H9 (cell line): Measurements from ENCODE around the gene RALA. TPM values are rescaled to one million over a fixed set of nuclear protein-coding genes. Genes with fewer than 3 reads are reported as not detected.

Experiments
- DNase-seq: peaks from one replicate; pipeline ENCODE4 v3.0.0-alpha.2; 2017
- H2AFZ ChIP-seq: one replicate; pipeline ENCODE4 v1.6.1; 2013; ENCODE audit warnings: mild to moderate bottlenecking, low read length, control low read depth, moderate library complexity
- H2AK5ac ChIP-seq: 2 replicates; pipeline ENCODE4 v1.6.1; 2013; ENCODE audit warnings: low read length, control low read depth, mixed read lengths; ENCODE audit not compliant: insufficient read length
- H2BK120ac ChIP-seq: one replicate; pipeline ENCODE4 v1.6.1; 2013; ENCODE audit warnings: low read depth, mild to moderate bottlenecking, low read length, control low read depth, inconsistent platforms; ENCODE audit not compliant: poor library complexity, severe bottlenecking
- H2BK12ac ChIP-seq: 2 replicates; pipeline ENCODE4 v1.6.1; 2013; ENCODE audit warnings: low read length, control low read depth, mixed read lengths, low read depth; ENCODE audit not compliant: insufficient read length
- H2BK15ac ChIP-seq: 2 replicates; pipeline ENCODE4 v1.6.1; 2013; ENCODE audit warnings: low read depth, low read length, control low read depth
- H2BK20ac ChIP-seq: one replicate; pipeline ENCODE4 v1.6.1; 2013; ENCODE audit warnings: low read depth, mild to moderate bottlenecking, low read length, control low read depth, inconsistent platforms; ENCODE audit not compliant: poor library complexity, severe bottlenecking
- H2BK5ac ChIP-seq: 2 replicates; pipeline ENCODE4 v1.6.1; 2013; ENCODE audit warnings: low read length, control low read depth, mixed read lengths; ENCODE audit not compliant: insufficient read length
- H3K14ac ChIP-seq: 2 replicates; pipeline ENCODE4 v1.6.1; 2013; ENCODE audit warnings: low read length, control low read depth; ENCODE audit not compliant: insufficient read depth
- H3K18ac ChIP-seq: 2 replicates; pipeline ENCODE4 v1.6.1; 2013; ENCODE audit warnings: low read depth, mild to moderate bottlenecking, mixed read lengths, low read length, control low read depth; ENCODE audit not compliant: insufficient read length
- H3K23ac ChIP-seq: 2 replicates; pipeline ENCODE4 v1.6.1; 2013; ENCODE audit warnings: low read length, control low read depth, mixed read lengths, low read depth; ENCODE audit not compliant: insufficient read length
- H3K23me2 ChIP-seq: 2 replicates; pipeline ENCODE4 v1.6.1; 2013; ENCODE audit warnings: low read depth, mild to moderate bottlenecking, mixed read lengths, low read length, control low read depth; ENCODE audit not compliant: insufficient read length, poor library complexity, severe bottlenecking
- H3K27ac ChIP-seq: 2 replicates; pipeline ENCODE4 v1.5.1; 2013; ENCODE audit warnings: low read length, control low read depth, mixed read lengths, low read depth; ENCODE audit not compliant: insufficient read length
- H3K27me3 ChIP-seq: 2 replicates; pipeline ENCODE4 v1.6.1; 2013; ENCODE audit warnings: low read length, control low read depth, inconsistent platforms; ENCODE audit not compliant: insufficient read depth
- H3K4ac ChIP-seq: 2 replicates; pipeline ENCODE4 v1.6.1; 2013; ENCODE audit warnings: low read depth, mild to moderate bottlenecking, control low read depth, inconsistent platforms, low read length, moderate library complexity
- H3K4me1 ChIP-seq: 2 replicates; pipeline ENCODE4 v1.6.1; 2013; ENCODE audit warnings: low read length, control low read depth, inconsistent platforms; ENCODE audit not compliant: insufficient read depth
- H3K4me2 ChIP-seq: 2 replicates; pipeline ENCODE4 v1.6.1; 2013; ENCODE audit warnings: low read length, control low read depth, mixed read lengths; ENCODE audit not compliant: insufficient read length, insufficient read depth
- H3K56ac ChIP-seq: 2 replicates; pipeline ENCODE4 v1.6.1; 2013; ENCODE audit warnings: low read depth, mild to moderate bottlenecking, mixed read lengths, low read length, control low read depth; ENCODE audit not compliant: insufficient read length
- H3K79me1 ChIP-seq: 2 replicates; pipeline ENCODE4 v1.6.1; 2013; ENCODE audit warnings: low read depth, mild to moderate bottlenecking, moderate library complexity, low read length, control low read depth, inconsistent platforms; ENCODE audit not compliant: insufficient read depth, poor library complexity, severe bottlenecking
- H3K79me2 ChIP-seq: 2 replicates; pipeline ENCODE4 v1.6.1; 2013; ENCODE audit warnings: low read length, control low read depth, inconsistent platforms; ENCODE audit not compliant: insufficient read depth
- H3K9ac ChIP-seq: 2 replicates; pipeline ENCODE4 v1.6.1; 2013; ENCODE audit warnings: low read length, control low read depth, mixed read lengths; ENCODE audit not compliant: insufficient read length; ENCODE audit errors: extremely low read depth
- H3K9me3 ChIP-seq: one replicate; pipeline ENCODE4 v1.6.1; 2013; ENCODE audit warnings: low read depth, low read length, inconsistent platforms; ENCODE audit not compliant: control insufficient read depth
- H3T11ph ChIP-seq: one replicate; pipeline ENCODE4 v1.6.1; 2013; ENCODE audit warnings: mild to moderate bottlenecking, low read length, control low read depth, inconsistent platforms
- H4K20me1 ChIP-seq: one replicate; pipeline ENCODE4 v1.6.1; 2013; ENCODE audit not compliant: control insufficient read depth, insufficient read length, insufficient read depth
- H4K5ac ChIP-seq: 2 replicates; pipeline ENCODE4 v1.6.1; 2013; ENCODE audit warnings: low read depth, mild to moderate bottlenecking, mixed read lengths, low read length, control low read depth; ENCODE audit not compliant: insufficient read length
- H4K8ac ChIP-seq: replicated peaks from 2 replicates; pipeline ENCODE4 v1.6.1; 2013; ENCODE audit warnings: low read length, control low read depth, mixed read lengths, low read depth; ENCODE audit not compliant: insufficient read length
- H4K91ac ChIP-seq: 2 replicates; pipeline ENCODE4 v1.6.1; 2013; ENCODE audit warnings: low read depth, mild to moderate bottlenecking, moderate library complexity, mixed read lengths, low read length, control low read depth; ENCODE audit not compliant: insufficient read length
- H3K27ac Mint-ChIP-seq, 3 experiments: 2 replicates in 2 of 3; 3 replicates in 1 of 3; pipeline ENCODE4 v1.8.0; 2020 to 2021; ENCODE audit warnings: mixed read lengths in 3 of 3, mild to moderate bottlenecking in 1 of 3, moderate library complexity in 1 of 3
- H3K27me3 Mint-ChIP-seq: 2 replicates; pipeline ENCODE4 v1.8.0; 2021; ENCODE audit warnings: low read depth, mild to moderate bottlenecking, moderate library complexity, mixed read lengths
- H3K36me3 Mint-ChIP-seq, 3 experiments: 2 replicates in 2 of 3; 3 replicates in 1 of 3; pipeline ENCODE4 v1.8.0; 2020 to 2021; ENCODE audit warnings: low read depth in 3 of 3, mixed read lengths in 3 of 3; ENCODE audit not compliant: insufficient read depth in 1 of 3
- H3K4me1 Mint-ChIP-seq, 2 experiments: 2 replicates each; pipeline ENCODE4 v1.8.0; 2020; ENCODE audit warnings: mixed read lengths in 2 of 2
- H3K4me3 Mint-ChIP-seq, 2 experiments: 2 replicates in 1 of 2; 3 replicates in 1 of 2; pipeline ENCODE4 v1.8.0; 2020 to 2021; ENCODE audit warnings: mild to moderate bottlenecking in 2 of 2, mixed read lengths in 2 of 2, moderate library complexity in 1 of 2
- H3K9me3 Mint-ChIP-seq, 2 experiments: 2 replicates in 1 of 2; 3 replicates in 1 of 2; pipeline ENCODE4 v1.8.0; 2020; ENCODE audit warnings: mild to moderate bottlenecking in 2 of 2, mixed read lengths in 2 of 2, moderate library complexity in 1 of 2
- WGBS: extraction: QIAGEN DNeasy Blood & Tissue Kit; methylation state at CpG from one replicate; pipeline ENCODE4 v1.1.7; 2013; ENCODE audit warnings: missing lambda C conversion rate, low lambda C conversion rate, mixed read lengths; ENCODE audit not compliant: insufficient read length; ENCODE audit errors: extremely low coverage; 5-methylcytosine and 5-hydroxymethylcytosine counted together
- total RNA-seq: library from RNA; stranded (reverse); gene quantifications from 2 replicates; pipeline ENCODE4 v1.2.1, GENCODE V29; 2021
- TF ChIP-seq, protein P1 (sequence below): fragments of 200-600 bp; sonication (generic); conservative IDR thresholded peaks from 3 replicates; pipeline ENCODE4 v1.8.0; 2021; ENCODE audit warnings: antibody characterized with exemption, mild to moderate bottlenecking

Gene RALA
- total RNA-seq, 1 experiment from 2014 or later, result 57.5 TPM

DNA sequence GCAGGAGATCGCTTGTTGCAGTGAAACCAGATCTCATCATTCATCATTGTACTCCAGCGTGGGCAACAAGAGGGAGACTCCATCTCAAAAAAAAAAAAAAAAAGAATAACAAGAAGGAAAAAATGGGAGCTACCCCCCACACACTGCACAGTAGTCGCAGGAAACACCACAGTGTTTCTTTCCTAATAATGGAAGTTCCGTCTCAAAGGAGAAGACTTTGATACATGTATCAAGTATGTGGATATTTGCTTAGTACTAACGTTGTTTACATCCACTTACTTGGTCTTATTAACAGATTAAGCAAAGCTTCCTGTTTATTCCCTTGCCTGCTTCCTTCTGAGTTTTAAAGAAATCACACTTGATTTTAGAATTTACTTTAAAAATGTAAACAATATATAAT, 35.0 kb upstream of the RALA start:
- no peaks in the 10 kb centered on the region for H3K27me3 Mint-ChIP-seq
- Histone ChIP-seq H3K23ac (no peak overlapping the region), H2BK5ac (no peak overlapping the region), H3K56ac (no peak overlapping the region), H4K91ac (no peak overlapping the region), H3K23me2 (no peaks in the 10 kb centered on the region), H3K9me3 (no peaks in the 10 kb centered on the region), H3K4ac (no peak overlapping the region), H2AK5ac (no peak overlapping the region), H3K14ac (no peak overlapping the region), H2BK20ac (no peak overlapping the region), H3K4me1 (no peaks in the 10 kb centered on the region; the same call in 1 of the 2 replicates), H3K79me2 (no peaks in the 10 kb centered on the region), H2AFZ (no peak overlapping the region), H3K27ac (no peak overlapping the region), H3K18ac (no peak overlapping the region), H2BK120ac (no peak overlapping the region), H2BK15ac (no peak overlapping the region), H3T11ph (no peak overlapping the region), H4K5ac (no peak overlapping the region), H3K4me2 (no peak overlapping the region), H3K27me3 (no peaks in the 10 kb centered on the region), H3K79me1 (no peaks in the 10 kb centered on the region), H4K8ac (no peak overlapping the region), H3K9ac (no peak overlapping the region), H2BK12ac (no peak overlapping the region), H4K20me1 (no peaks in the 10 kb centered on the region)
- H3K4me3 Mint-ChIP-seq, result no peak overlapping the region
- peaks cover 0 to 3% of the 10 kb centered on the region in 2 experiments; a peak in 1 of 5 replicates for H3K9me3 Mint-ChIP-seq
- no CpG with 5 or more reads among the region's 5 CpGs for WGBS
- no peak for DNase-seq
- TF ChIP-seq, protein P1, sequence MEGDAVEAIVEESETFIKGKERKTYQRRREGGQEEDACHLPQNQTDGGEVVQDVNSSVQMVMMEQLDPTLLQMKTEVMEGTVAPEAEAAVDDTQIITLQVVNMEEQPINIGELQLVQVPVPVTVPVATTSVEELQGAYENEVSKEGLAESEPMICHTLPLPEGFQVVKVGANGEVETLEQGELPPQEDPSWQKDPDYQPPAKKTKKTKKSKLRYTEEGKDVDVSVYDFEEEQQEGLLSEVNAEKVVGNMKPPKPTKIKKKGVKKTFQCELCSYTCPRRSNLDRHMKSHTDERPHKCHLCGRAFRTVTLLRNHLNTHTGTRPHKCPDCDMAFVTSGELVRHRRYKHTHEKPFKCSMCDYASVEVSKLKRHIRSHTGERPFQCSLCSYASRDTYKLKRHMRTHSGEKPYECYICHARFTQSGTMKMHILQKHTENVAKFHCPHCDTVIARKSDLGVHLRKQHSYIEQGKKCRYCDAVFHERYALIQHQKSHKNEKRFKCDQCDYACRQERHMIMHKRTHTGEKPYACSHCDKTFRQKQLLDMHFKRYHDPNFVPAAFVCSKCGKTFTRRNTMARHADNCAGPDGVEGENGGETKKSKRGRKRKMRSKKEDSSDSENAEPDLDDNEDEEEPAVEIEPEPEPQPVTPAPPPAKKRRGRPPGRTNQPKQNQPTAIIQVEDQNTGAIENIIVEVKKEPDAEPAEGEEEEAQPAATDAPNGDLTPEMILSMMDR, result no peak
- H3K27ac Mint-ChIP-seq, result no peak overlapping the region
- H3K36me3 Mint-ChIP-seq, result peaks cover 0 to 4% (median 0%) of the 10 kb centered on the region in 3 experiments; a peak in 2 of 7 replicates
- H3K4me1 Mint-ChIP-seq, result peaks cover 13 to 20% of the 10 kb centered on the region in 2 experiments
